Measurements from ENCODE around the gene SPATA2.

SPATA2 gene

GRCh38 chr20:49945306-49945700 is 30.0 kb upstream of the SPATA2 start:
- no peaks in the 10 kb centered on the region for H4K20me1 ChIP-seq (ENCODE audit: insufficient read depth, low read length)
- no peak overlapping the region for H3K27ac ChIP-seq (ENCODE audit: low read depth, low read length, poor library complexity, severe bottlenecking)
- no peaks in the 10 kb centered on the region for H3K9me2 ChIP-seq (ENCODE audit: low read depth, low read length)
- no peaks in the 10 kb centered on the region for H3K9me3 ChIP-seq (ENCODE audit: low read length)
- no peak for TF ChIP-seq EZH2 (IDR thresholded peaks at IDR 0.05; ENCODE audit: borderline replicate concordance, low read length)
- TF ChIP-seq, protein P1, sequence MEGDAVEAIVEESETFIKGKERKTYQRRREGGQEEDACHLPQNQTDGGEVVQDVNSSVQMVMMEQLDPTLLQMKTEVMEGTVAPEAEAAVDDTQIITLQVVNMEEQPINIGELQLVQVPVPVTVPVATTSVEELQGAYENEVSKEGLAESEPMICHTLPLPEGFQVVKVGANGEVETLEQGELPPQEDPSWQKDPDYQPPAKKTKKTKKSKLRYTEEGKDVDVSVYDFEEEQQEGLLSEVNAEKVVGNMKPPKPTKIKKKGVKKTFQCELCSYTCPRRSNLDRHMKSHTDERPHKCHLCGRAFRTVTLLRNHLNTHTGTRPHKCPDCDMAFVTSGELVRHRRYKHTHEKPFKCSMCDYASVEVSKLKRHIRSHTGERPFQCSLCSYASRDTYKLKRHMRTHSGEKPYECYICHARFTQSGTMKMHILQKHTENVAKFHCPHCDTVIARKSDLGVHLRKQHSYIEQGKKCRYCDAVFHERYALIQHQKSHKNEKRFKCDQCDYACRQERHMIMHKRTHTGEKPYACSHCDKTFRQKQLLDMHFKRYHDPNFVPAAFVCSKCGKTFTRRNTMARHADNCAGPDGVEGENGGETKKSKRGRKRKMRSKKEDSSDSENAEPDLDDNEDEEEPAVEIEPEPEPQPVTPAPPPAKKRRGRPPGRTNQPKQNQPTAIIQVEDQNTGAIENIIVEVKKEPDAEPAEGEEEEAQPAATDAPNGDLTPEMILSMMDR (IDR thresholded peaks at IDR 0.05; ENCODE audit: low read length) = no peak
- no peak overlapping the region for H3K9ac ChIP-seq (ENCODE audit: low read length)
- H3K4me2 ChIP-seq (ENCODE audit: low read length) = no peak overlapping the region
- H3K27me3 ChIP-seq (ENCODE audit: insufficient read depth, low read length) = no peaks in the 10 kb centered on the region
- H3K36me3 ChIP-seq (ENCODE audit: insufficient read depth, low read length) = peaks cover 85% of the 10 kb centered on the region
- peaks cover 21% of the 10 kb centered on the region for H3K79me2 ChIP-seq (ENCODE audit: insufficient read depth, low read length)
- H3K4me1 ChIP-seq (ENCODE audit: insufficient read depth, low read length, severe bottlenecking) = no peaks in the 10 kb centered on the region
- no peak overlapping the region for H3K4me3 ChIP-seq (ENCODE audit: low read depth, low read length, poor library complexity, severe bottlenecking)
- H2AFZ ChIP-seq (ENCODE audit: low read length) = no peak overlapping the region
- H3F3A ChIP-seq (ENCODE audit: insufficient read depth, low read length) = no peaks in the 10 kb centered on the region

DNA sequence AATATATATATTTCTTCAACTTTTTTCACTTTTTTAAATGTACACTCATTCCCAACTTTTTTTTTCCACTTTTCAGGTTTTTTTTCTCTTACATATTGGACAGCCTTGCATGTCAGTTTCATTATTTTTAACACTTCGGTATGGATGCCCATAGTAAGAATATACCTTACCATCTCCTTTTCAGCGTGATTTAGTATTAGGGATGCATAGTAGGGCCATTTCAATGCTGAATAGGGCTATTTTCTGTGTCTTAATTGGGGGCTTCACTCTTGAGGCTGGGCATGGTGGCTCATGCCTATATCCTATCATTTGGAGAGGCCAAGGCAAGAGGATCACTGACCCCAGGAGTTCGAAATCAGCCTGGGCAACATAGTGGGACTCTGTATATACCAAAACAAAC is 27.6 kb upstream of the SPATA2 start:
- H3K9me3 ChIP-seq (ENCODE audit: low read length) = no peaks in the 10 kb centered on the region
- no peaks in the 10 kb centered on the region for H3K9me2 ChIP-seq (ENCODE audit: low read depth, low read length)
- no peaks in the 10 kb centered on the region for H3K27me3 ChIP-seq (ENCODE audit: insufficient read depth, low read length)
- TF ChIP-seq, protein P1 (IDR thresholded peaks at IDR 0.05; ENCODE audit: low read length) = no peak
- no peak for TF ChIP-seq EZH2 (IDR thresholded peaks at IDR 0.05; ENCODE audit: borderline replicate concordance, low read length)
- H3K36me3 ChIP-seq (ENCODE audit: insufficient read depth, low read length) = peaks cover 79% of the 10 kb centered on the region
- peaks cover 42% of the 10 kb centered on the region for H3K79me2 ChIP-seq (ENCODE audit: insufficient read depth, low read length)
- no peak overlapping the region for H3K4me2 ChIP-seq (ENCODE audit: low read length)
- no peak overlapping the region for H3K27ac ChIP-seq (ENCODE audit: low read depth, low read length, poor library complexity, severe bottlenecking)
- no peak overlapping the region for H3K9ac ChIP-seq (ENCODE audit: low read length)
- H3K4me1 ChIP-seq (ENCODE audit: insufficient read depth, low read length, severe bottlenecking) = peaks cover 14% of the 10 kb centered on the region
- H3K4me3 ChIP-seq (ENCODE audit: low read depth, low read length, poor library complexity, severe bottlenecking) = no peak overlapping the region
- no peaks in the 10 kb centered on the region for H3F3A ChIP-seq (ENCODE audit: insufficient read depth, low read length)
- no peak overlapping the region for H2AFZ ChIP-seq (ENCODE audit: low read length)
- H4K20me1 ChIP-seq (ENCODE audit: insufficient read depth, low read length) = no peaks in the 10 kb centered on the region

GRCh38 chr20:49942303-49942702 is 27.0 kb upstream of the SPATA2 start:
- H3K9me3 ChIP-seq (ENCODE audit: low read length) = no peaks in the 10 kb centered on the region
- H3K36me3 ChIP-seq (ENCODE audit: insufficient read depth, low read length) = peaks cover 73% of the 10 kb centered on the region
- no peaks in the 10 kb centered on the region for H4K20me1 ChIP-seq (ENCODE audit: insufficient read depth, low read length)
- peaks cover 20% of the 10 kb centered on the region for H3K4me1 ChIP-seq (ENCODE audit: insufficient read depth, low read length, severe bottlenecking)
- no peaks in the 10 kb centered on the region for H3K27me3 ChIP-seq (ENCODE audit: insufficient read depth, low read length)
- H2AFZ ChIP-seq (ENCODE audit: low read length) = no peak overlapping the region
- no peak overlapping the region for H3K9ac ChIP-seq (ENCODE audit: low read length)
- no peak overlapping the region for H3K27ac ChIP-seq (ENCODE audit: low read depth, low read length, poor library complexity, severe bottlenecking)
- H3K4me3 ChIP-seq (ENCODE audit: low read depth, low read length, poor library complexity, severe bottlenecking) = no peak overlapping the region
- no peaks in the 10 kb centered on the region for H3K9me2 ChIP-seq (ENCODE audit: low read depth, low read length)
- no peaks in the 10 kb centered on the region for H3F3A ChIP-seq (ENCODE audit: insufficient read depth, low read length)
- TF ChIP-seq, protein P1 (IDR thresholded peaks at IDR 0.05; ENCODE audit: low read length) = no peak
- TF ChIP-seq EZH2 (IDR thresholded peaks at IDR 0.05; ENCODE audit: borderline replicate concordance, low read length) = no peak
- peaks cover 48% of the 10 kb centered on the region for H3K79me2 ChIP-seq (ENCODE audit: insufficient read depth, low read length)
- H3K4me2 ChIP-seq (ENCODE audit: low read length) = no peak overlapping the region

Data from OCI-LY1 (cell line).